K562 (cell line): Measurements from ENCODE around the gene MANEA. TPM values are rescaled to one million over a fixed set of nuclear protein-coding genes. Genes with fewer than 3 reads are reported as not detected.

Experiments used
- ATAC-seq: fragments of 200-7000 bp; cut with Tn5 transposase; 3 replicates; pipeline ENCODE4 v1.9.1; 2020; ENCODE audit warnings: moderate library complexity
- BruUV-seq: library from RNA; stranded (reverse); fragments of 400-500 nt; replicated peaks from 2 replicates; lab custom pipeline; 2021; lab: Mats Ljungman, UMichigan
- CTCF ChIA-PET: fragments of 300-600 bp; formaldehyde crosslinking; extraction: SDS; loops from one replicate; lab custom pipeline; 2021; ENCODE audit warnings: low intra/inter-chr PET ratio; lab: Yijun Ruan, JAX
- POLR2A ChIA-PET: fragments of 300-600, 350-650 bp; sonication (Branson Sonifier 250); formaldehyde crosslinking; extraction: SDS; loops from one replicate; lab custom pipeline; 2021; ENCODE audit warnings: antibody characterized with exemption, inconsistent platforms; lab: Yijun Ruan, JAX
- DNase-seq, 4 experiments: peaks; one replicate each; pipeline versions ENCODE4 v3.0.0 to v3.0.0-alpha.2; 2011 to 2018; ENCODE audit warnings: low spot score in 3 of 4, mixed read lengths in 3 of 4; ENCODE audit errors: extremely low read depth in 1 of 4
- FAIRE-seq: peaks from 2 replicates; lab custom pipeline; 2011; peaks lifted over from hg19 to GRCh38; lab: Jason Lieb, UNC
- H2AFZ ChIP-seq: 2 replicates; pipeline ENCODE4 v1.6.0; 2011; ENCODE audit warnings: low read depth, low read length, control low read depth, inconsistent platforms
- H3K27ac ChIP-seq: fragments of 200-600 bp; 3 replicates; pipeline ENCODE4 v1.8.0; 2011; ENCODE audit warnings: low read depth, mild to moderate bottlenecking, control low read depth, inconsistent platforms, low read length, moderate library complexity, mixed read lengths; ENCODE audit errors: extremely low read depth
- H3K27me3 ChIP-seq, 2 experiments: fragments of 300-600 bp in 1 of 2; 2 replicates in 1 of 2; 3 replicates in 1 of 2; pipeline versions ENCODE4 v1.6.0 to v1.8.0; 2011; ENCODE audit warnings: inconsistent platforms in 2 of 2, low read length in 2 of 2, mild to moderate bottlenecking in 1 of 2, mixed read lengths in 1 of 2, moderate library complexity in 1 of 2; ENCODE audit not compliant: control insufficient read depth in 2 of 2, insufficient read depth in 2 of 2
- H3K36me3 ChIP-seq: fragments of 300-600 bp; 3 replicates; pipeline ENCODE4 v1.8.0; 2011; ENCODE audit warnings: mild to moderate bottlenecking, low read length, inconsistent platforms; ENCODE audit not compliant: control insufficient read depth, insufficient read depth
- H3K4me1 ChIP-seq, 2 experiments: fragments of 200-600 bp in 1 of 2; replicated peaks in 1 of 2; 2 replicates in 1 of 2; 3 replicates in 1 of 2; pipeline versions ENCODE4 v1.5.1 to v1.8.0; 2011; ENCODE audit warnings: inconsistent platforms in 2 of 2, low read length in 2 of 2, mild to moderate bottlenecking in 1 of 2, mixed read lengths in 1 of 2, moderate library complexity in 1 of 2; ENCODE audit not compliant: control insufficient read depth in 2 of 2, insufficient read depth in 2 of 2
- H3K4me2 ChIP-seq: 2 replicates; pipeline ENCODE4 v1.6.1; 2011; ENCODE audit warnings: low read length, control low read depth, inconsistent platforms, mixed read lengths; ENCODE audit not compliant: insufficient read depth
- H3K4me3 ChIP-seq: fragments of 200-600 bp; sonication (generic), shearing (Covaris generic); 2 replicates; pipeline ENCODE4 v1.5.1; 2016; ENCODE audit warnings: control low read depth, inconsistent platforms
- H3K79me2 ChIP-seq: fragments of 200-600 bp; 3 replicates; pipeline ENCODE4 v1.8.0; 2011; ENCODE audit warnings: low read length, inconsistent platforms; ENCODE audit not compliant: control insufficient read depth, insufficient read depth
- H3K9ac ChIP-seq, 2 experiments: 2 replicates each; pipeline versions ENCODE4 v1.6.0 to v1.6.1; 2011; ENCODE audit warnings: low read depth in 2 of 2, low read length in 2 of 2, control low read depth in 1 of 2, inconsistent platforms in 1 of 2, mild to moderate bottlenecking in 1 of 2, mixed read lengths in 1 of 2; ENCODE audit not compliant: insufficient read depth in 1 of 2
- H3K9me1 ChIP-seq: one replicate; pipeline ENCODE4 v1.6.0; 2011; ENCODE audit warnings: inconsistent platforms, mild to moderate bottlenecking, low read length, moderate library complexity; ENCODE audit not compliant: control insufficient read depth, insufficient read depth
- H3K9me3 ChIP-seq: replicated peaks from 2 replicates; pipeline ENCODE4 v1.5.1; 2011; ENCODE audit warnings: low read depth, low read length, inconsistent platforms; ENCODE audit not compliant: control insufficient read depth, insufficient read depth
- H4K20me1 ChIP-seq: replicated peaks from 2 replicates; pipeline ENCODE4 v1.6.1; 2011; ENCODE audit warnings: low read length, inconsistent platforms, mixed read lengths; ENCODE audit not compliant: control insufficient read depth, insufficient read depth
- ARID1B ChIP-seq: fragments of 450-650 bp; IDR thresholded peaks from 2 replicates; pipeline ENCODE4 v1.6.1; 2016; ENCODE audit warnings: antibody characterized with exemption, mild to moderate bottlenecking, inconsistent platforms
- CHCHD3 ChIP-seq: fragments of 250-450 bp; sonication (Bioruptor Pico); IDR thresholded peaks from 2 replicates; pipeline ENCODE4 v2.1.2; 2022; ENCODE audit warnings: mild to moderate bottlenecking
- HNRNPUL1 ChIP-seq: fragments of 200-400 bp; formaldehyde crosslinking; IDR thresholded peaks from 2 replicates; pipeline ENCODE4 v1.6.1; 2017; ENCODE audit warnings: low read length
- MTA3 ChIP-seq: fragments of 450-650 bp; formaldehyde crosslinking; IDR thresholded peaks from 2 replicates; pipeline ENCODE4 v1.6.1; 2017; ENCODE audit warnings: mild to moderate bottlenecking, borderline replicate concordance
- POLR2A ChIP-seq: fragments of 450-650 bp; conservative IDR thresholded peaks from 2 replicates; pipeline ENCODE4 v1.6.1; 2016
- POLR2B ChIP-seq: fragments of 450-650 bp; IDR thresholded peaks from 2 replicates; pipeline ENCODE4 v1.6.1; 2018; ENCODE audit warnings: low read depth; ENCODE audit not compliant: partially characterized antibody
- SIN3A ChIP-seq, 2 experiments: fragments of 150-350 bp in 1 of 2; IDR thresholded peaks; 2 replicates each; pipeline ENCODE4 v1.6.1; 2011 to 2016; ENCODE audit warnings: borderline replicate concordance in 2 of 2, low read depth in 2 of 2, low read length in 2 of 2, mild to moderate bottlenecking in 2 of 2, moderate library complexity in 2 of 2; ENCODE audit not compliant: control insufficient read depth in 1 of 2
- SP2 ChIP-seq: IDR thresholded peaks from 2 replicates; pipeline ENCODE4 v1.6.1; 2011; ENCODE audit warnings: mild to moderate bottlenecking, low read depth, low read length, moderate library complexity; ENCODE audit not compliant: poor library complexity, severe bottlenecking; ENCODE audit errors: extremely low read depth
- SUPT5H ChIP-seq: fragments of 450-650 bp; IDR thresholded peaks from 2 replicates; pipeline ENCODE4 v1.6.1; 2016
- TAF7 ChIP-seq: fragments of 450-650 bp; IDR thresholded peaks from 2 replicates; pipeline ENCODE4 v1.6.1; 2016; ENCODE audit warnings: missing genetic modification characterization, missing compliant biosample characterization
- TAF9B ChIP-seq: fragments of 450-650 bp; IDR thresholded peaks from 2 replicates; pipeline ENCODE4 v1.6.1; 2018; ENCODE audit warnings: mild to moderate bottlenecking; ENCODE audit not compliant: partially characterized antibody
- WGBS: fragments of 100-300 bp; shearing (Covaris generic); methylation state at CpG from one replicate; pipeline ENCODE4 v1.1.6; 2016; ENCODE audit warnings: low coverage, mixed read lengths; ENCODE audit not compliant: insufficient coverage; ENCODE audit errors: missing lambda C conversion rate; 5-methylcytosine and 5-hydroxymethylcytosine counted together
- in situ Hi-C: fragments of 300-500 bp; cut with MboI; formaldehyde crosslinking; loops from 4 replicates; pipeline ENCODE4 v1.15.0; 2018; ENCODE audit warnings: inconsistent platforms, mixed read lengths
- intact Hi-C: fragments of 100-400 bp; cut with micrococcal nuclease; formaldehyde crosslinking; loops from 2 replicates; pipeline ENCODE4 v1.14.2; 2022
- polyA plus RNA-seq, 8 experiments: library from polyadenylated mRNA; depleted of rRNA in 4 of 8; stranded (reverse) in 5 of 8; unstranded in 3 of 8; fragments of >200 nt; fragmentation: Nextera tagmentation in 2 of 8; fragmentation: Illumina TruSeq in 1 of 8; extraction: Ambion mirVana in 2 of 8; extraction: Trizol in 1 of 8; gene quantifications; 2 replicates each; pipeline versions ENCODE4 v1.2.1 to v1.2.3, GENCODE V29; 2011 to 2014; ENCODE audit warnings: inconsistent platforms in 1 of 8, missing spikeins in 1 of 8
- total RNA-seq, 7 experiments: library from RNA; depleted of rRNA in 6 of 7; stranded (reverse); fragments of >200 nt in 6 of 7; fragmentation: Illumina TruSeq in 2 of 7; extraction: Trizol in 2 of 7; gene quantifications; 2 replicates each; pipeline versions ENCODE4 v1.2.1 to v1.2.3, GENCODE V29; 2011 to 2021; ENCODE audit warnings: low replicate concordance in 1 of 7
- TF ChIP-seq, protein P1 (sequence below): fragments of 450-650 bp; IDR thresholded peaks from 2 replicates; pipeline ENCODE4 v1.6.1; 2017; ENCODE audit warnings: antibody characterized with exemption
- TF ChIP-seq, protein P2 (sequence below): fragments of 250-450 bp; sonication (Bioruptor Pico); IDR thresholded peaks from 2 replicates; pipeline ENCODE4 v1.5.0; 2020; ENCODE audit warnings: mild to moderate bottlenecking, borderline replicate concordance

The MANEA gene
- total and polyA plus RNA-seq, 9 of the 15 experiments (the other 6 are each of a cell fraction or from before 2014, with no cell fraction given): 4.8 to 16.1 (median 11.4) TPM

DNA sequence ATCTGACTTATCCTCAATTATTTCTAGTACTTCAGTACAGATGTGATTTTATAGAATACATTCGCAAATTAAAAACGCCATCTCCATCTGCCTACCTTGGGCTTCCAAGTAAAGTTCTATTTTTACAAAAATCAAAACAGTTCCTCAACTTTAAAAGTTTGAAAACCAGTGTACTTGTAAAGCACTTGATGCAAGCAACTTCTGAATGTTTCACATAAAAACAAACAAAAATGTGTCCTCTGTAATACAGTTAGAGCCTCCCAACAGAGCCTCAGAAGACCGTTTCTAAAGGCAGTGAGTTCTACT is 384 bp upstream of the MANEA start:
- CTCF ChIA-PET: no interaction called here
- WGBS: 0% methylated on average over 3 of the region's 3 CpGs
- H3K9me1 ChIP-seq: no peaks in the 10 kb centered on the region
- H4K20me1 ChIP-seq: no peaks in the 10 kb centered on the region
- POLR2A ChIA-PET: interaction anchor here (1.6 kb wide), 1 partner anchor 58 kb away, joined by 9 read pairs; no protein-coding TSS in a partner anchor
- TSS peak; percentile 64 for BruUV-seq
- H3K36me3 ChIP-seq: no peaks in the 10 kb centered on the region
- peak overlapping the region; percentile 82 to 84 for H3K9ac ChIP-seq
- H3K27ac ChIP-seq: peak overlapping the region; percentile 86
- H3K79me2 ChIP-seq: peaks cover 50% of the 10 kb centered on the region
- DNase-seq (no peak), FAIRE-seq (no peak), ATAC-seq (no peak)
- in situ Hi-C loops: no loop called here
- H3K27me3 ChIP-seq: no peaks in the 10 kb centered on the region
- intact Hi-C loops: loop anchor here (1.0 kb wide), 1 partner anchor 58 kb away; no protein-coding TSS in a partner anchor
- H3K4me3 ChIP-seq: peak overlapping the region; percentile 71
- H3K4me1 ChIP-seq: peaks cover 6 to 18% of the 10 kb centered on the region in 2 experiments; a peak in 4 of 5 replicates
- peak overlapping the region; percentile 86 for H3K4me2 ChIP-seq
- H3K9me3 ChIP-seq: no peaks in the 10 kb centered on the region
- peak overlapping the region; percentile 77 for H2AFZ ChIP-seq
- TF ChIP-seq TAF7 (tag) (peak; percentile 53; the same call in 1 of the 2 replicates), POLR2B (peak; percentile 75), POLR2A (0 out of 2 replicates have a peak, but pooled peaks have one; percentile 84), SUPT5H (peak; percentile 78), TAF9B (peak; percentile 47), SP2 (no peak), SIN3A (IDR thresholded peaks at IDR 0.05; ENCODE audit: borderline replicate concordance in 2 of 2, control insufficient read depth in 1 of 2, low read depth in 2 of 2, low read length in 2 of 2) (peak in 1 of 2 experiments; percentile 31; a peak in 1 of 4 replicates), HNRNPUL1 (no peak), CHCHD3 (CRISPR knock-in tag) (peak; percentile 71; the same call in 1 of the 2 replicates), ARID1B (peak; percentile 13; the same call in 1 of the 2 replicates), MTA3 (0 out of 2 replicates have a peak, but pooled peaks have one; percentile 8)
- TF ChIP-seq, protein P1, sequence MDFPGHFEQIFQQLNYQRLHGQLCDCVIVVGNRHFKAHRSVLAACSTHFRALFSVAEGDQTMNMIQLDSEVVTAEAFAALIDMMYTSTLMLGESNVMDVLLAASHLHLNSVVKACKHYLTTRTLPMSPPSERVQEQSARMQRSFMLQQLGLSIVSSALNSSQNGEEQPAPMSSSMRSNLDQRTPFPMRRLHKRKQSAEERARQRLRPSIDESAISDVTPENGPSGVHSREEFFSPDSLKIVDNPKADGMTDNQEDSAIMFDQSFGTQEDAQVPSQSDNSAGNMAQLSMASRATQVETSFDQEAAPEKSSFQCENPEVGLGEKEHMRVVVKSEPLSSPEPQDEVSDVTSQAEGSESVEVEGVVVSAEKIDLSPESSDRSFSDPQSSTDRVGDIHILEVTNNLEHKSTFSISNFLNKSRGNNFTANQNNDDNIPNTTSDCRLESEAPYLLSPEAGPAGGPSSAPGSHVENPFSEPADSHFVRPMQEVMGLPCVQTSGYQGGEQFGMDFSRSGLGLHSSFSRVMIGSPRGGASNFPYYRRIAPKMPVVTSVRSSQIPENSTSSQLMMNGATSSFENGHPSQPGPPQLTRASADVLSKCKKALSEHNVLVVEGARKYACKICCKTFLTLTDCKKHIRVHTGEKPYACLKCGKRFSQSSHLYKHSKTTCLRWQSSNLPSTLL: no peak
- TF ChIP-seq, protein P2, sequence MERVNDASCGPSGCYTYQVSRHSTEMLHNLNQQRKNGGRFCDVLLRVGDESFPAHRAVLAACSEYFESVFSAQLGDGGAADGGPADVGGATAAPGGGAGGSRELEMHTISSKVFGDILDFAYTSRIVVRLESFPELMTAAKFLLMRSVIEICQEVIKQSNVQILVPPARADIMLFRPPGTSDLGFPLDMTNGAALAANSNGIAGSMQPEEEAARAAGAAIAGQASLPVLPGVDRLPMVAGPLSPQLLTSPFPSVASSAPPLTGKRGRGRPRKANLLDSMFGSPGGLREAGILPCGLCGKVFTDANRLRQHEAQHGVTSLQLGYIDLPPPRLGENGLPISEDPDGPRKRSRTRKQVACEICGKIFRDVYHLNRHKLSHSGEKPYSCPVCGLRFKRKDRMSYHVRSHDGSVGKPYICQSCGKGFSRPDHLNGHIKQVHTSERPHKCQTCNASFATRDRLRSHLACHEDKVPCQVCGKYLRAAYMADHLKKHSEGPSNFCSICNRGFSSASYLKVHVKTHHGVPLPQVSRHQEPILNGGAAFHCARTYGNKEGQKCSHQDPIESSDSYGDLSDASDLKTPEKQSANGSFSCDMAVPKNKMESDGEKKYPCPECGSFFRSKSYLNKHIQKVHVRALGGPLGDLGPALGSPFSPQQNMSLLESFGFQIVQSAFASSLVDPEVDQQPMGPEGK (CRISPR knock-in tag): no peak
